ENCODE results near the gene NOL4L. TPM values are rescaled to one million over a fixed set of nuclear protein-coding genes. Genes with fewer than 3 reads are reported as not detected.

NOL4L gene
- polyA plus RNA-seq, 1 donor (not counting 4 experiments of a cell fraction or from before 2014, with no cell fraction given) = 1.0 TPM

- TF ChIP-seq CTCF (optimal IDR thresholded peaks at IDR 0.05 in 1 of 3, IDR thresholded peaks at IDR 0.05 in 1 of 3, conservative IDR thresholded peaks at IDR 0.05 in 1 of 3; ENCODE audit: extremely low read depth in 1 of 3, insufficient read depth in 2 of 3, low read length in 3 of 3) (no peak), EZH2 (IDR thresholded peaks at IDR 0.05; ENCODE audit: low read length) (no peak)
- Histone ChIP-seq H2AFZ (ENCODE audit: control insufficient read depth, low read length) (no peak overlapping the region), H3K9ac (ENCODE audit: control insufficient read depth, extremely low read depth, insufficient read depth, low read length) (no peak overlapping the region), H3K27ac (ENCODE audit: control insufficient read depth, insufficient read depth, low read length) (no peak overlapping the region), H3K4me3 (ENCODE audit: control insufficient read depth in 2 of 3, extremely low read depth in 1 of 3, insufficient read depth in 2 of 3, low read depth in 1 of 3, low read length in 3 of 3) (no peak overlapping the region), H3K79me2 (ENCODE audit: control insufficient read depth, insufficient read depth, low read length) (no peaks in the 10 kb centered on the region), H3K9me1 (ENCODE audit: control insufficient read depth, extremely low read depth, insufficient read depth, low read length) (no peaks in the 10 kb centered on the region), H4K20me1 (ENCODE audit: control insufficient read depth, extremely low read depth, insufficient read depth, low read length) (no peaks in the 10 kb centered on the region), H3K27me3 (ENCODE audit: control insufficient read depth, extremely low read depth, insufficient read depth, low read length) (peaks cover 3% of the 10 kb centered on the region), H3K36me3 (ENCODE audit: control insufficient read depth in 2 of 2, extremely low read depth in 1 of 2, insufficient read depth in 2 of 2, low read length in 2 of 2) (no peaks in the 10 kb centered on the region), H3K4me1 (ENCODE audit: control insufficient read depth, extremely low read depth, insufficient read depth, low read length) (no peaks in the 10 kb centered on the region), H3K4me2 (ENCODE audit: control insufficient read depth, extremely low read depth, insufficient read depth, low read depth, low read length) (no peak overlapping the region), H3K9me3 (ENCODE audit: control insufficient read depth, low read depth, low read length) (no peaks in the 10 kb centered on the region)
- dilution Hi-C loops (cut with MboI; ENCODE audit: extremely low pct_ligation_motif_present, low sequenced_read_pairs) = no loop called here
- no peak for DNase-seq (ENCODE audit: low read depth, low spot score)
- FAIRE-seq = no peak
These were observed 37.4 kb downstream of the NOL4L start for GRCh38 chr20:32547753-32548034.

DNA sequence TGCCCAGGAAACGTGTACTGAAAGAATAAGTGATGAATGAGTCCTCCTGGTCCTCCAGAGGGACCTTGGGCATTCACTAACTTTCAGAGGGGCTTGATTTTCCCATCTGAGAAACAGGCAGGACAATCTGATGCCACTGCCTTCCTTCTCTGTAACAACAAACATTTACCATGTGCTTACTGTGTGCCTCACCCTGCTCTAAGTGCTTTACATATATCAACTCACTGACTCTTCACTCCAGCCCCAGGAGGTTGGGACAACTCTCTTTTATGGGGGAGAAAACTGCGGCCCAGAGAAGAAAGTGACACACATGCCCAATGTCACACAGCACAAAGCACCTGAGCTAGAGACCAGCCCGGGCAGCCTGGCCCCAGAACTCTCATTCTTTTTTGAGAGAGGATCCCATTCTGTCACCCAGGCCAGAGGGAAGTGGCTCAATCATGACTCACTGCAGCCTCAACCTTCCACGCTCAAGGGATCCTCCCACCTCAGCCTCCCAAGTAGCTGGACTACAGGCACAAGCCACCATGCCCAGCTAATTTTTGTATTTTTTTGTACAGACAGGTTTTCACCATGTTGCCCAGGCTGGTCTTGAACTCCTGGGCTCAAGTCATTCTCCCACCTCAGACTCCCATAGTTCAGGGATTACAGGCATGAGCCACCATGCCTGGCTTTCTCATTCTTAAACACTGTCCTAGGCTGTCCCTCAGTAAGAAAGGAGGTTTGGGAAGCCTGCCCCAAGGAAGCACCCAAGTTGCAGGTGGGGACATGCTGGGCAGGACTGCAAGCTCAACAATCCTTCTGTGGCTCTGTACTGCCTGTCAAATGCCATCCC, 38.0 kb downstream of the NOL4L start:
- Histone ChIP-seq H3K79me2 (ENCODE audit: control insufficient read depth, insufficient read depth, low read length) (no peaks in the 10 kb centered on the region), H3K9me3 (ENCODE audit: control insufficient read depth, low read depth, low read length) (no peaks in the 10 kb centered on the region), H3K9me1 (ENCODE audit: control insufficient read depth, extremely low read depth, insufficient read depth, low read length) (no peaks in the 10 kb centered on the region), H3K4me2 (ENCODE audit: control insufficient read depth, extremely low read depth, insufficient read depth, low read depth, low read length) (no peak overlapping the region), H4K20me1 (ENCODE audit: control insufficient read depth, extremely low read depth, insufficient read depth, low read length) (no peaks in the 10 kb centered on the region), H3K4me3 (ENCODE audit: control insufficient read depth in 2 of 3, extremely low read depth in 1 of 3, insufficient read depth in 2 of 3, low read depth in 1 of 3, low read length in 3 of 3) (no peak overlapping the region), H3K36me3 (ENCODE audit: control insufficient read depth in 2 of 2, extremely low read depth in 1 of 2, insufficient read depth in 2 of 2, low read length in 2 of 2) (no peaks in the 10 kb centered on the region), H3K27ac (ENCODE audit: control insufficient read depth, insufficient read depth, low read length) (no peak overlapping the region), H3K27me3 (ENCODE audit: control insufficient read depth, extremely low read depth, insufficient read depth, low read length) (peaks cover 3% of the 10 kb centered on the region), H2AFZ (ENCODE audit: control insufficient read depth, low read length) (no peak overlapping the region), H3K4me1 (ENCODE audit: control insufficient read depth, extremely low read depth, insufficient read depth, low read length) (no peaks in the 10 kb centered on the region), H3K9ac (ENCODE audit: control insufficient read depth, extremely low read depth, insufficient read depth, low read length) (no peak overlapping the region)
- dilution Hi-C loops (cut with MboI; ENCODE audit: extremely low pct_ligation_motif_present, low sequenced_read_pairs) = no loop called here
- FAIRE-seq (no peak), DNase-seq (ENCODE audit: low read depth, low spot score) (no peak)
- TF ChIP-seq EZH2 (IDR thresholded peaks at IDR 0.05; ENCODE audit: low read length) (no peak), CTCF (optimal IDR thresholded peaks at IDR 0.05 in 1 of 3, IDR thresholded peaks at IDR 0.05 in 1 of 3, conservative IDR thresholded peaks at IDR 0.05 in 1 of 3; ENCODE audit: extremely low read depth in 1 of 3, insufficient read depth in 2 of 3, low read length in 3 of 3) (no peak)

All from keratinocyte (primary cell).